Right lobe of liver (tissue), 6 donors: ENCODE measurements around the gene SEMA3A. TPM values are rescaled to one million over a fixed set of nuclear protein-coding genes. Genes with fewer than 3 reads are reported as not detected.

Experiments
- ATAC-seq, 4 donors: fragments of 200-7000 bp; cut with Tn5 transposase; one replicate each; pipeline ENCODE4 v1.9.1; 2020; ENCODE audit warnings: mild to moderate bottlenecking in 4 of 4, moderate library complexity in 4 of 4
- DNase-seq, 3 donors: peaks; one replicate each; pipeline ENCODE4 v3.0.0-alpha.2; 2020
- H3K27ac ChIP-seq, 3 donors: fragments of 200-600 bp; one replicate each; pipeline ENCODE4 v1.8.0; 2022
- H3K27me3 ChIP-seq, 2 donors: fragments of 200-600 bp; one replicate each; pipeline ENCODE4 v1.8.0; 2022
- H3K36me3 ChIP-seq, 4 donors: fragments of 200-600 bp; sonication (generic) in 1 of 4; one replicate each; pipeline versions ENCODE4 v1.5.1 to v1.8.0; 2017 to 2022; ENCODE audit warnings: control low read depth in 1 of 4
- H3K4me1 ChIP-seq, 4 donors: fragments of 200-600 bp; sonication (generic) in 1 of 4; one replicate each; pipeline versions ENCODE4 v1.5.1 to v1.8.0; 2017 to 2022; ENCODE audit warnings: control low read depth in 1 of 4
- H3K4me3 ChIP-seq, 3 donors: fragments of 200-600 bp; one replicate each; pipeline ENCODE4 v1.8.0; 2022
- H3K9me3 ChIP-seq, 4 donors: fragments of 200-600 bp; sonication (generic) in 1 of 4; one replicate each; pipeline versions ENCODE4 v1.5.1 to v1.8.0; 2017 to 2022; ENCODE audit warnings: control low read depth in 1 of 4
- POLR2A ChIP-seq: fragments of 450-650 bp; IDR thresholded peaks from one replicate; pipeline ENCODE4 v1.6.1; 2017; ENCODE audit warnings: antibody characterized with exemption, mild to moderate bottlenecking
- WGBS: methylation state at CpG from one replicate; pipeline ENCODE4 v1.1.6; 2018; ENCODE audit warnings: low coverage, low lambda C conversion rate; ENCODE audit not compliant: insufficient coverage; ENCODE audit errors: missing lambda C conversion rate; 5-methylcytosine and 5-hydroxymethylcytosine counted together
- intact Hi-C, 2 donors: fragments of 100-400 bp; cut with DNase I; formaldehyde crosslinking; loops; one replicate each; pipeline versions ENCODE4 v1.11.2 to v1.14.1; 2022
- total RNA-seq, 6 experiments: library from RNA; depleted of rRNA in 2 of 6; stranded (reverse); fragments of >200 nt in 2 of 6; fragmentation: NEBNext Ultra II Directional in 3 of 6; extraction: Animal tissue kit (Norgen Biotek cat#: 25700) in 3 of 6; gene quantifications; one replicate each; pipeline versions ENCODE4 v1.1.0 to v1.2.4, GENCODE V29; 2016 to 2023
- TF ChIP-seq, protein P1 (sequence below), 4 donors: fragments of 200-600 bp in 3 of 4; fragments of 450-650 bp in 1 of 4; IDR thresholded peaks; one replicate each; pipeline versions ENCODE4 v1.5.1 to v1.8.0; 2016 to 2022; ENCODE audit warnings: antibody characterized with exemption in 4 of 4, mild to moderate bottlenecking in 2 of 4
- donor health status: DM: no; HTN: yes; CAD: no.
- donor health status: DM: no; HTN: no; CAD: no.
- donor health status: DM: no; HTN: no; CAD: no.
- donor health status: DM: no; HTN: yes; CAD: no.
- donor health status: DM: no; HTN: yes; CAD: no.

SEMA3A gene
- total RNA-seq, 6 experiments from 2014 or later: 0.12 to 0.57 (median 0.29) TPM; not detected in 1

DNA sequence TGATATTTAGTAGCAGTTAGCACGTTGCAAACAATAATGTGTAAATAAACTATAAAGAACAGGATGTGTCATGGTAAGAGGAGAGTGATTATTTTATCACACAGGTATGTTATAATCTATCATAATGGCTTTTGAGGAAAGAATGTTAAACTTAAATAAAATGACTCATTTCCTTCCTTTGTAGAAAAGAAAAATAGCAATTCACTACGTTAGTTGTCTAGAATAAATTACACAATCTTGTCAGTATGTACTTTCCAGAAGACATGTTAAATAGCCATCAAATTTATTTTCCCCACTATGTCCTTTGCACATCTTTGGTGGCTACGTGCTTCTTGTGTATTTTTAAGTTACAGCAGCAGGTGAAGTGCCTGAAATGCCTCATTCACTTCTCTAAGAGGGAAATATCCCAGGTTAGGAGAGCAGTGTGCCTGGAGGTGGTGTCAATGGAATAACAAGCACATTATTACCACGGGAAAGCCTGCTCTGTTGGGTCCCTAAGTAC, 133.8 kb downstream of the SEMA3A start:
- TF ChIP-seq, protein P1, sequence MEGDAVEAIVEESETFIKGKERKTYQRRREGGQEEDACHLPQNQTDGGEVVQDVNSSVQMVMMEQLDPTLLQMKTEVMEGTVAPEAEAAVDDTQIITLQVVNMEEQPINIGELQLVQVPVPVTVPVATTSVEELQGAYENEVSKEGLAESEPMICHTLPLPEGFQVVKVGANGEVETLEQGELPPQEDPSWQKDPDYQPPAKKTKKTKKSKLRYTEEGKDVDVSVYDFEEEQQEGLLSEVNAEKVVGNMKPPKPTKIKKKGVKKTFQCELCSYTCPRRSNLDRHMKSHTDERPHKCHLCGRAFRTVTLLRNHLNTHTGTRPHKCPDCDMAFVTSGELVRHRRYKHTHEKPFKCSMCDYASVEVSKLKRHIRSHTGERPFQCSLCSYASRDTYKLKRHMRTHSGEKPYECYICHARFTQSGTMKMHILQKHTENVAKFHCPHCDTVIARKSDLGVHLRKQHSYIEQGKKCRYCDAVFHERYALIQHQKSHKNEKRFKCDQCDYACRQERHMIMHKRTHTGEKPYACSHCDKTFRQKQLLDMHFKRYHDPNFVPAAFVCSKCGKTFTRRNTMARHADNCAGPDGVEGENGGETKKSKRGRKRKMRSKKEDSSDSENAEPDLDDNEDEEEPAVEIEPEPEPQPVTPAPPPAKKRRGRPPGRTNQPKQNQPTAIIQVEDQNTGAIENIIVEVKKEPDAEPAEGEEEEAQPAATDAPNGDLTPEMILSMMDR (IDR thresholded peaks at IDR 0.05): no peak
- no peak for TF ChIP-seq POLR2A
- no peak overlapping the region for H3K4me3 ChIP-seq
- ATAC-seq (no peak), DNase-seq (no peak)
- H3K36me3 ChIP-seq: no peaks in the 10 kb centered on the region
- no peaks in the 10 kb centered on the region for H3K9me3 ChIP-seq
- H3K4me1 ChIP-seq: no peaks in the 10 kb centered on the region
- WGBS: 34% methylated on average over 4 of the region's 4 CpGs
- no peak overlapping the region for H3K27ac ChIP-seq
- intact Hi-C loops: no loop called here
- no peaks in the 10 kb centered on the region for H3K27me3 ChIP-seq

DNA sequence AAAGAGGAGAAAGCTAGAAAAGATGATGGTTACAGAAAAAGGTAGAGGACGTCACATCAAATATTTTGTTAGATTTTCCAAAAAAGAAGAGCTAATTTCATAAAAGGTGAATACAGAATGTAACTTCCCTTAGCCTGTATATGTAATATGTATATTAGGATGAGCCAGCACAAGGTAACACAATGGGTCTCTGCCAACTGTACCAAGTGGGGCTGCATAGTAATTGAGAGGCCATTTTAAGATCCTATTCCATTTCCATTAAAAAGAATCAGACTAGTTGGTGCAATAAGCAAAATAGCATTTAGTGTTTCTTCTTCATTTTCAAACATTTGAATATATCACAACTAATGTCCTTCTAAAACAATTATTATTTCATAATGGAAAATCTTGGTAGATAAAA, 134.6 kb downstream of the SEMA3A start:
- H3K4me1 ChIP-seq: no peaks in the 10 kb centered on the region
- H3K4me3 ChIP-seq: no peak overlapping the region
- no peak overlapping the region for H3K27ac ChIP-seq
- H3K9me3 ChIP-seq: no peaks in the 10 kb centered on the region
- H3K27me3 ChIP-seq: no peaks in the 10 kb centered on the region
- DNase-seq (no peak), ATAC-seq (no peak)
- intact Hi-C loops: no loop called here
- H3K36me3 ChIP-seq: no peaks in the 10 kb centered on the region
- WGBS: 37% methylated on average over 1 of the region's 1 CpG
- TF ChIP-seq POLR2A: no peak
- TF ChIP-seq, protein P1 (IDR thresholded peaks at IDR 0.05): no peak

DNA sequence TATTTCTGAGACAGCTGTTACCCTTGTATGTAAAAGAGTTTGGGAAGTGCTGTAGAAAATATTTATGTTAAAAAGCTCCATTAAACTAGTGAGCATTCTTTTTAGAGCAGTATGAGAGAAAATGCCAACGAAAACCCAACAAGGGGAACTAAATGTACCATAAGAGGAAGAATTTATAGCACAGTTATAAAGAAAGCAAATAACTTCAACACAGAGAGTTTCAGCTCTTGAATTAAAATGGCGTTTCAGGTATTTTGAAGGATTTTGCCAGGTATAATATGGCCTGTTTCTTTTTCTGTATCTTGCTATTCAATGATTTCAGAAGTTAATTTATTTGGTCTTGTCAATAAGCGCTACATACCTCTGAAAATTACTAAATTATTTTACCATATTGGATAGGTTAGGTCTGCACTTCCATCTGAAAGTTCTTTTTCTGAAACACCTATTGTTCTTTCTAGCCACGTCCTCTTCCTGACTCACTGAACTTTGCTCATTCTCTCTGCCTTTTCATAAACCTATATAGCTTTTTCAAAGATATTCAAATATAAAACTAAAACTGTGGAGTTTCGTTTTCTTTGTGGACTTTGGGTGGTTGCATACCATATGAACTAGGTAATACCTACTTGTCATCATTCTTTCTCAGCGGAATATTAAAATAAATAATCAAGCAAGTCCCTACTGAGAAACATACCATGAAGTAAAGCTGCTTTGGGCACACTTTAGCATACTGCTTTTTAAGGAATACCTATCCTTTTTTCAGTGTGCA, 136.1 kb downstream of the SEMA3A start:
- Histone ChIP-seq H3K36me3 (no peaks in the 10 kb centered on the region), H3K4me3 (no peak overlapping the region), H3K4me1 (no peaks in the 10 kb centered on the region), H3K9me3 (no peaks in the 10 kb centered on the region), H3K27ac (no peak overlapping the region), H3K27me3 (no peaks in the 10 kb centered on the region)
- ATAC-seq: no peak
- DNase-seq: no peak
- TF ChIP-seq, protein P1 (IDR thresholded peaks at IDR 0.05): no peak
- no peak for TF ChIP-seq POLR2A
- 45% methylated on average over 6 of the region's 6 CpGs for WGBS
- intact Hi-C loops: no loop called here

DNA sequence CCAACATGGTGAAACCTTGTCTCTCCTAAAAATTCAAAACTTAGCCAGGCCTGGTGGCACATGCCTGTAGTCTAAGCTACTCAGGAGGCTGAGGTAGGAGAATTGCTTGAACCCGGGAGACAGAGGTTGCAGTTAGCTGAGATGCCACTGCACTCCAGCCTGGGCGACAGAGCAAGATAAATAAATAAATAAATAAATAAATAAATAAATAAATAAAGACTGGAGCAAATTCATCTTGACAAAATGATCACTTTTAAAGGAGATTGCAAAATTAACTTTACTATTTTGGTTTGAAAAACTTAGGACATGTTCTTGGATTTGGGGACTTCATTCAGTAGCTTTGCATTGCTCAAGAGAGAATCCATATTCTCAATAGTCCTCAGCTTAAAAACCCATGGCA, 137.0 kb downstream of the SEMA3A start:
- intact Hi-C loops: no loop called here
- Histone ChIP-seq H3K9me3 (no peaks in the 10 kb centered on the region), H3K36me3 (no peaks in the 10 kb centered on the region), H3K4me1 (no peaks in the 10 kb centered on the region), H3K4me3 (no peak overlapping the region), H3K27ac (no peak overlapping the region), H3K27me3 (no peaks in the 10 kb centered on the region)
- ATAC-seq: no peak
- no peak for TF ChIP-seq POLR2A
- TF ChIP-seq, protein P1 (IDR thresholded peaks at IDR 0.05): no peak
- DNase-seq: no peak
- 79% methylated on average over 2 of the region's 2 CpGs for WGBS
